CD4-positive, alpha-beta T cell (primary cell): Measurements from ENCODE around the gene ALG12. TPM values are rescaled to one million over a fixed set of nuclear protein-coding genes. Genes with fewer than 3 reads are reported as not detected.

ENCODE experiments used
- ATAC-seq: fragments of 200-7000 bp; cut with Tn5 transposase; one replicate; pipeline ENCODE4 v1.10.0; 2022; ENCODE audit warnings: mild to moderate bottlenecking; ENCODE audit not compliant: poor library complexity
- CTCF ChIA-PET: fragments of 350-600 bp; sonication (Branson Sonifier 250); formaldehyde crosslinking; loops from one replicate; lab custom pipeline; 2021; ENCODE audit warnings: antibody characterized with exemption, inconsistent platforms; lab: Charles Lee
- POLR2A ChIA-PET: fragments of 350-600 bp; sonication (Branson Sonifier 250); formaldehyde crosslinking; loops from one replicate; lab custom pipeline; 2021; ENCODE audit warnings: antibody characterized with exemption, inconsistent platforms; lab: Charles Lee
- DNase-seq, 14 experiments: peaks; one replicate each; pipeline ENCODE4 v3.0.0-alpha.2; 2013 to 2020; ENCODE audit warnings: mixed read lengths in 2 of 14
- H3K27ac ChIP-seq, 2 donors: one replicate each; pipeline versions ENCODE4 v1.5.1 to v1.7.0; 2013; ENCODE audit warnings: low read length in 2 of 2, low read depth in 1 of 2, mild to moderate bottlenecking in 1 of 2
- H3K27me3 ChIP-seq, 2 experiments: 1 replicate in 1 of 2; 2 replicates in 1 of 2; pipeline versions ENCODE4 v1.6.1 to v1.7.0; 2013; ENCODE audit warnings: low read length in 2 of 2, control low read depth in 1 of 2, mild to moderate bottlenecking in 1 of 2, moderate library complexity in 1 of 2; ENCODE audit not compliant: insufficient read depth in 2 of 2, control insufficient read depth in 1 of 2
- H3K36me3 ChIP-seq: one replicate; pipeline ENCODE4 v1.6.1; 2013; ENCODE audit warnings: low read length, control low read depth; ENCODE audit not compliant: insufficient read depth
- H3K4me1 ChIP-seq: one replicate; pipeline ENCODE4 v1.6.1; 2013; ENCODE audit warnings: low read length, control low read depth; ENCODE audit not compliant: insufficient read depth
- H3K4me3 ChIP-seq: one replicate; pipeline ENCODE4 v1.5.1; 2013; ENCODE audit warnings: mild to moderate bottlenecking, low read length, moderate library complexity
- H3K9me3 ChIP-seq, 2 experiments: 1 replicate in 1 of 2; 2 replicates in 1 of 2; pipeline versions ENCODE4 v1.6.1 to v1.7.0; 2013; ENCODE audit warnings: low read length in 2 of 2, mild to moderate bottlenecking in 2 of 2, control low read depth in 1 of 2, moderate library complexity in 1 of 2; ENCODE audit not compliant: control insufficient read depth in 1 of 2, insufficient read depth in 1 of 2
- H3K27ac Mint-ChIP-seq: one replicate; pipeline ENCODE4 v1.8.0; 2020; ENCODE audit warnings: mixed read lengths
- H3K27me3 Mint-ChIP-seq: one replicate; pipeline ENCODE4 v1.8.0; 2021; ENCODE audit warnings: mixed read lengths
- H3K36me3 Mint-ChIP-seq: one replicate; pipeline ENCODE4 v1.8.0; 2021; ENCODE audit warnings: low read depth, mixed read lengths
- H3K4me1 Mint-ChIP-seq: one replicate; pipeline ENCODE4 v1.8.0; 2021; ENCODE audit warnings: low read depth, mixed read lengths
- H3K4me3 Mint-ChIP-seq: one replicate; pipeline ENCODE4 v1.8.0; 2020; ENCODE audit warnings: mild to moderate bottlenecking, mixed read lengths
- H3K9me3 Mint-ChIP-seq: one replicate; pipeline ENCODE4 v1.8.0; 2020; ENCODE audit warnings: mixed read lengths
- CTCF ChIP-seq: fragments of 200-600 bp; IDR thresholded peaks from one replicate; pipeline ENCODE4 v1.8.0; 2022; ENCODE audit warnings: antibody characterized with exemption, mild to moderate bottlenecking
- intact Hi-C, 2 experiments: fragments of 100-400 bp; cut with DNase I in 1 of 2; cut with micrococcal nuclease in 1 of 2; formaldehyde crosslinking; loops; one replicate each; pipeline versions ENCODE4 v1.15.1 to v1.9.0; 2023 to 2025; cut with DNase I, micrococcal nuclease
- total RNA-seq, 174 experiments: library from RNA in 2 of 174; stranded (reverse) in 2 of 174; gene quantifications; one replicate each; pipeline ENCODE4 v1.2.3 and lab custom pipeline; 2021 to 2026

ALG12 gene
- total RNA-seq, 2 experiments from 2014 or later = 13.5 to 14.6 TPM

DNA sequence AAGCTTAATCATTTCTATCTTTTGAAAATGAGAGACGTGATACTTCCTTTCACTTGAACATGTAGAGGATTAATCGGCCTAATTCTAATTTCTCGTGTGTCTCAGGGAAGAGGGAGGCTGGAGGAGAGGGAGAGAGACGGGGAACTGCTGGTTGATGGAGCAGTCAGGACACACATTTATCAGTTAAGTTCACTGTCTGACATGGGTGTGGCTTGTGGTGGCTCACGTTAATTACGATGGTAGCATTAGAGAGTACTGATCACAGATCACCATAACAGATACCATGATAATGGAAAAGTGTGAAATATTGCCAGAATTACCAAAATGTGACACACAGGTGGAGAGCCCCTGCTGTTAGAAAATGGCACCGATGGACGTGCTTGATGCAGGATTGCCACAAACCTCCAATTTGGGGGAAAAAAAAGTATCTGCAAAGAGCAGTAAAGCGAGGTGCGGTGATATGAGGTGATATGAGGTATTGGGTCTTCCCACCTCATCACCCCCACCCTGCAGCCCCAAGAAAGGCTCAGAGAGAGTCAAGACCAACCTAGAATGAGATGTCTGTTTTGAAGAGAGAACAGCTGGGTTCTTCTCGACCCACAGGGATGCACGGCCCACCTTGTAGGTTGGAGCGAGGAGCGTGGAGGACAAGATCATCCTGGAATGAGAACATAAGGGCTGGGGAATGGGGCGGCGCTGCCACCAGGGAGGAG is 44.9 kb downstream of the ALG12 start:
- H3K9me3 ChIP-seq = peaks cover 3 to 4% of the 10 kb centered on the region in 2 experiments
- H3K36me3 ChIP-seq = no peaks in the 10 kb centered on the region
- DNase-seq (no peak), ATAC-seq (no peak)
- H3K4me3 Mint-ChIP-seq = no peak overlapping the region
- no peaks in the 10 kb centered on the region for H3K27me3 Mint-ChIP-seq
- peaks cover 37% of the 10 kb centered on the region for H3K4me1 ChIP-seq
- H3K27ac ChIP-seq = no peak overlapping the region
- H3K9me3 Mint-ChIP-seq = peaks cover 3% of the 10 kb centered on the region
- H3K4me1 Mint-ChIP-seq = peaks cover 59% of the 10 kb centered on the region
- TF ChIP-seq CTCF = no peak
- intact Hi-C loops = no loop called here
- no peak overlapping the region for H3K27ac Mint-ChIP-seq
- H3K4me3 ChIP-seq = no peak overlapping the region
- ChIA-PET CTCF (no interaction called here), POLR2A (interaction anchor here (1.3 kb wide), 1 partner anchor 8 kb away, joined by 3 read pairs; no protein-coding TSS in a partner anchor)
- H3K27me3 ChIP-seq = no peaks in the 10 kb centered on the region
- peaks cover 63% of the 10 kb centered on the region for H3K36me3 Mint-ChIP-seq

DNA sequence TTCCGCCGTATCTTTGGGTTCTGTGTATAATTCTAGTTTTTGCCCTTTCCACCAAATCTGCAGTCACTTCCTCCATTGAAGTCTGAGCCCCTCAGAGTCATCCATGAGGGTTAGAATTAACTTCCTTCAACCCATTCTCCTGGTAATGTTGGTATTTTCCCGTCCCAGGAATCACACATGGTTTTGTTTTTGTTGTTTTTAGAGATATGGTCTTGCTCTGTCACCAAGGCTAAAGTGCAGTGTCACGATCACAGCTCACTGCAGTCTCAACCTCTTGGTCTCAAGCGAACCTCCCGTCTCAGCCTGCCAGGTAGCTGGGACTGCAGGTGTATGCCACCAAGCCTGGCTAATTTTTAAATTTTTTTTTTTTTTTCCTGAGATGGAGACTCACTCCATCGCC is 45.9 kb downstream of the ALG12 start:
- Mint-ChIP-seq H3K27me3 (no peaks in the 10 kb centered on the region), H3K4me1 (peaks cover 63% of the 10 kb centered on the region), H3K27ac (peak overlapping the region; percentile 19), H3K36me3 (peaks cover 66% of the 10 kb centered on the region), H3K9me3 (peaks cover 5% of the 10 kb centered on the region), H3K4me3 (no peak overlapping the region)
- Histone ChIP-seq H3K27me3 (no peaks in the 10 kb centered on the region), H3K36me3 (no peaks in the 10 kb centered on the region), H3K4me3 (no peak overlapping the region), H3K9me3 (peaks cover 3 to 4% of the 10 kb centered on the region in 2 experiments), H3K27ac (no peak overlapping the region), H3K4me1 (peaks cover 46% of the 10 kb centered on the region)
- intact Hi-C loops = no loop called here
- TF ChIP-seq CTCF = no peak
- ChIA-PET POLR2A (interaction anchor here (1.3 kb wide), 1 partner anchor 9 kb away, joined by 3 read pairs; no protein-coding TSS in a partner anchor), CTCF (no interaction called here)
- DNase-seq = no peak
- no peak for ATAC-seq

- intact Hi-C loops = loop anchor here in 1 of 2 experiments (2.0 kb wide), 1 partner anchor 17 kb away; no protein-coding TSS in a partner anchor
- ChIA-PET POLR2A (interaction anchor here (1.1 kb wide), 1 partner anchor 41 kb away, joined by 6 read pairs; no protein-coding TSS in a partner anchor), CTCF (no interaction called here)
- TF ChIP-seq CTCF = no peak
- Histone ChIP-seq H3K4me3 (no peak overlapping the region), H3K9me3 (peaks cover 5 to 7% of the 10 kb centered on the region in 2 experiments), H3K27me3 (no peaks in the 10 kb centered on the region), H3K36me3 (no peaks in the 10 kb centered on the region), H3K4me1 (peaks cover 54% of the 10 kb centered on the region), H3K27ac (no peak overlapping the region)
- no peak for DNase-seq
- H3K9me3 Mint-ChIP-seq = peaks cover 5% of the 10 kb centered on the region
- no peak overlapping the region for H3K27ac Mint-ChIP-seq
- peaks cover 71% of the 10 kb centered on the region for H3K36me3 Mint-ChIP-seq
- no peak overlapping the region for H3K4me3 Mint-ChIP-seq
- H3K4me1 Mint-ChIP-seq = peaks cover 67% of the 10 kb centered on the region
- no peak for ATAC-seq
- H3K27me3 Mint-ChIP-seq = no peaks in the 10 kb centered on the region
Measured at GRCh38 chr22:49871482-49871881, 46.8 kb downstream of the ALG12 start.
